CD4-positive, alpha-beta T cell treated with Interleukin-15 for 1 hour (primary cell): ENCODE measurements around the gene KIF9.
"Not testable (repeated sequence)": the region's sequence is repeated elsewhere in the genome, so short reads cannot be mapped to it uniquely, and the experiment has no call there.

Experiments
- DNase-seq: peaks from one replicate; pipeline ENCODE4 v3.0.0-alpha.2; 2020

Gene KIF9

GRCh38 chr3:47294392-47294791 is 11.8 kb upstream of the KIF9 start:
- no peak for DNase-seq

GRCh38 chr3:47293822-47294221 is 11.2 kb upstream of the KIF9 start:
- no peak for DNase-seq

GRCh38 chr3:47291754-47292420 is 9.3 kb upstream of the KIF9 start:
- DNase-seq = not testable (repeated sequence)

GRCh38 chr3:47291158-47291753 is 8.7 kb upstream of the KIF9 start:
- no peak for DNase-seq

GRCh38 chr3:47288966-47289910 is 6.6 kb upstream of the KIF9 start:
- no peak for DNase-seq

GRCh38 chr3:47283591-47284364 is 1.2 kb upstream of the KIF9 start:
- DNase-seq = no peak

- DNase-seq = no peak
Measured at GRCh38 chr3:47283193-47283537, 566 bp upstream of the KIF9 start.

- DNase-seq = no peak
Measured at GRCh38 chr3:47280519-47280918, 2.1 kb downstream of the KIF9 start.

- DNase-seq = no peak
Measured at GRCh38 chr3:47276558-47276957, 6.0 kb downstream of the KIF9 start.

GRCh38 chr3:47274652-47275051 is 7.9 kb downstream of the KIF9 start:
- DNase-seq = no peak

GRCh38 chr3:47273564-47273963 is 9.0 kb downstream of the KIF9 start:
- DNase-seq = no peak

- no peak for DNase-seq
Measured at GRCh38 chr3:47270526-47270925, 12.1 kb downstream of the KIF9 start.

GRCh38 chr3:47267490-47267824 is 15.1 kb downstream of the KIF9 start:
- no peak for DNase-seq

- DNase-seq = peak; percentile 35
Measured at GRCh38 chr3:47266709-47267489, 15.7 kb downstream of the KIF9 start.

GRCh38 chr3:47265725-47266428 is 16.7 kb downstream of the KIF9 start:
- no peak for DNase-seq

GRCh38 chr3:47265008-47265407 is 17.6 kb downstream of the KIF9 start:
- DNase-seq = no peak

- no peak for DNase-seq
Measured at GRCh38 chr3:47261301-47261700, 21.3 kb downstream of the KIF9 start.

GRCh38 chr3:47260605-47261004 is 22.0 kb downstream of the KIF9 start:
- DNase-seq = no peak

- no peak for DNase-seq
Measured at GRCh38 chr3:47259114-47259513, 23.5 kb downstream of the KIF9 start.

GRCh38 chr3:47256331-47256730 is 26.3 kb downstream of the KIF9 start:
- DNase-seq = not testable (repeated sequence)

GRCh38 chr3:47251689-47252088 is 30.9 kb downstream of the KIF9 start:
- no peak for DNase-seq

GRCh38 chr3:47251085-47251484 is 31.5 kb downstream of the KIF9 start:
- not testable (repeated sequence) for DNase-seq
